Peyer's patch (tissue), 4 donors: ENCODE results near the gene PSPC1.

Source experiments
- CTCF ChIP-seq, 6 experiments: fragments of 450-650 bp in 4 of 6; fragments of 200-600 bp in 2 of 6; sonication (generic) in 1 of 6; IDR thresholded peaks; one replicate each; pipeline ENCODE4 v1.5.1; 2017 to 2019; ENCODE audit warnings: antibody characterized with exemption in 6 of 6, mild to moderate bottlenecking in 3 of 6, moderate library complexity in 1 of 6
- POLR2A ChIP-seq, 2 donors: fragments of 450-650 bp; IDR thresholded peaks; one replicate each; pipeline ENCODE4 v1.5.1; 2017; ENCODE audit warnings: antibody characterized with exemption in 2 of 2, mild to moderate bottlenecking in 2 of 2, moderate library complexity in 2 of 2

DNA sequence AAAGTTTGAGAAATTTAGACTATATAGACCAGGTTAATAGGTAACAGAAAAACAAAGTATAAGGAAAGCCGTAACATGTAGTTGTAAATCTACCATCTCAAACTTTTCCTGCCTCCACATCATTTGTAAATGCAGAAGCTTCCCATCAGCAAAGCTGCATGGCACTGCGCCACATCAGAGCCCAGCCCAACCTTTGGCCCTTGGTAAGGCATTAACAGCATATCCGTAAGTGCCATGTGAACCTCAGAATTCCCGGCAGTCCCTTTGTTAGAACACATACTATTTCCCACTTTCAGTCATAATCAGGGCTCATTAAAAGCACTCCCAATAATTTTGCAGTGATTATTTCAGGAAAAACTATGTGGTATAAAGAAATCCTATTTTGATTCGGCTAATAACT, 97.7 kb downstream of the PSPC1 start:
- TF ChIP-seq CTCF (IDR thresholded peaks at IDR 0.05) (no peak), POLR2A (IDR thresholded peaks at IDR 0.05) (no peak)
